Amniotic epithelial cell (primary cell): ENCODE measurements around the gene PDAP1.
"Not testable (repeated sequence)": the region's sequence is repeated elsewhere in the genome, so short reads cannot be mapped to it uniquely, and the experiment has no call there.

Experiments
- DNase-seq: peaks from one replicate; pipeline ENCODE4 v3.0.0-alpha.2; 2010; ENCODE audit warnings: low read depth

Gene PDAP1

DNA sequence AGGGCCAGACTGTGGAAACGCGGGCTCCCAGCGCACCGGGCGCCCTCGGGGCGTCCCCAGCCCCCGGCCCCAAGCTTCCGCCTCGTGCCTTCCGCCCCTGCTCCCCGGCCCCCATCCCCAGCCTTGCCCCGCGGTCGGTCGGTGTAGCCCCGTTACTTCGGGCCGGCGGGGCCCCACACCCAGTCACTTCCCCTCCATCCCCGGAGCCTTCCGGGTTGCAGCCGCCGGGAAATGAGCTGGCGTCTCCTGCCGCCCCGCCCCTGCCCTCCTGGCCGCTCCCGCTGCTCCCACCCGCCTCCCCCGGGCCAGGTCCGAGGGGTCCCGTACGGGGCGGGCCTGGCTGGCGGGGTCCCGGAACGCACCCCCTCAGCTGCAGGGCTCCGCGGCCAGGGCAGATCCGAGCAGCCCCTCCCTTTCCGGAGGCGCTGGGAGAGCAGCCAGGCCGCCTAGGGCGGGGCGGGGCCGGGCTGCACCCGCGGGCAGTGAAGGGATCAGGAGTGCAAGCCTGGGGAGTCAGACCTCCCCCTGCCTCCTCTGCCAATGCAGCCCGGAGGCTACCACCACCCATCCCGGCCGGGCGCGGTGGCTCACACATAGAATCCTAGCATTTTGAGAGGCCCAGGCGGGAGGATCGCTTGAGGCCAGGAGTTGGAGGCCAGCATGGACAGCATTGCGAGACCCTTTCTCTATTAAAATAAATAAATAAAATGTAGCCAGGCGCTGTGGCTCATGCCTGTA is 33.2 kb downstream of the PDAP1 start:
- DNase-seq, result peak; percentile 69

DNA sequence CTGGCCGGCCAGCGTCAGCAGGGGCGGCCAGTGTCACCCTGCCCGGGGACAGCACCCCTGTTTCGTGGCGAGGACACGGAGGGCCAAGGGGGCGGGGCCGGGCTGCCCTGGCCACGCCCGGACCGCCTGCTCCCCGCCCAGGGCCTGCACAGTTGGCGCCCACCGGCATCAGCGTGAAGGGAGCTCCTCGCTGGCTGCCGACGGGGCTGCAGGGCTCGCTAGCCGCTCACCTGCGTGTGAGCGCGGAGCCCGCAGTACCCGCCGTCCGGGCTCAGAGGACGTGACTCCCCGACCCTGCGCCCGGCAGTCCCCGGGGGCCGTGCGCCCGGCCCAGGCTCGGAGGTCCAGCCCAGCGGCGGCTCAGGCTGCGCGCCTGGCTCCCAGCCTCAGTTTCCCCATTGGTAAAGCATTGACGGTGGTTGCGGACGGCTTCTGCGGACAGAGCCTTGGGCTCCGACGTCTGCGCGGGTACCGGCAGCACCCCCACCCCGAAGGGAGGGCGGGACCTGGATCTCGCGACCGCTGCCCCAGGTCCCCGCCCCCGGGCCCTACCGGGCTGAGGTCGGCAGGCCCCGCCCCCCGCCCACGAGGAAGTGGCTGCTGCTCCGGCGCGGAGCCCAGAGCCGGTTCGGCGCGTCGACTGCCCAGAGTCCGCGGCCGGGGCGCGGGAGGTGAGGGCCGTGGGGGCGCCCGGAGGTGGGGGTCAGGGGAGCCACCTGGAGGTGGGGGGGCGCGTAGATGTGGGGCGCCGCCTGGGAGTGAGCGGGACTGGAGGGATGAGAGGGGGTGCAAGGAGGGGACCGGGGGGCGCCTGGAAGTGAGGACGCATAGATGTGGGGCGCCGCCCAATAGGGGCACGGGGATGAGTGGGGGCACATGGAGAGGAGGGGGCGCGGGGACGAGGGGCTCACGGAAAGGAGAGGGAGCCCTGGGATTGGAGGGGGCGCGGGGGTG is 34.0 kb downstream of the PDAP1 start, which contains the start of gene ARPC1B:
Gene ARPC1B (plus strand): TSS at position 620 of the 954 bp plus-strand sequence. CDS start 10,985 bp downstream, outside the sequence.
- DNase-seq, result peak; percentile 67

DNA sequence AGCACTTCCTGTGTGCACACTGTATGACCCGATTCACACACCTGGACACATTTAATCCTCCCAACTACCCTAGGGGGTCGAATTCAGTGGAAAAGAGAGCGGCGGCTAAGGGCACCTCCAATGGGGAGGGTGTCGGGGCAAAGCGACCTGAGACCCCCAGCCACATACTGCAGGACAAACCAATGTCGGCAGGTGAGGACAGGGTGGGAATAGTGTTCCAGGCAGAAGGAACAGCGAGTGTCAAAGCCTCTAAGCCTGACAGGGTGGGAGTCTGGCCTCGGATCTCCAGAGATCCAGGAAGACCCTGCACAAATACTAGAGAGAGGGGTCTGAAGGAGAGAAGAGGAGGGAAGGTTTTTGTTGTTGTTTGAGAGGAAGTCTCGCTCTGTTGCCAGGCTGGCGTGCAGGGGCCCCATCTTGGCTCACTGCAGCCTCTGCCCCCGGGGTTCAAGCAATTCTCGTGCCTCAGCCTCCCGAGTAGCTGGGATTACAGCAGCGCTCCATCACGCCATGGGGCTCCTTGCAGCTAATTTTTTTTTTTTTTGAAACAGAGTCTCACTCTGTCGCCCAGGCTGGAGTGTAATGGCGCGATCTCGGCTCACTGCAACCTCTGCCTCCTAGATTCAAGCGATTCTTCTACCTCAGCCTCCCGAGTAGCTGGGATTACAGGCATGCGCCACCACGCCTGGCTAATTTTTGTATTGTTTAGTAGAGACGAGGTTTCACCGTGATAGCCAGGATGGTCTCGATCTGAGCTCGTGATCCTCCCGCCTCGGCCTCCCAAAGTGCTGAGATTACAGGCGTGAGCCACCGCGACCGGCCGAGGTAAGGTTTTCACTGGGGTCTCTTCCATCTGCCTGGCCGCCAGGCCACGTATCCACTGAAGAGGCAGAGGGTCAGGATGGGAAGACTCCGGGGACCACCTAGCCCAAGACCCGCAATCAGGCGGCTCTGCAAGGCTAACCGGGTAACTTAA is 35.0 kb downstream of the PDAP1 start:
- no peak for DNase-seq

DNA sequence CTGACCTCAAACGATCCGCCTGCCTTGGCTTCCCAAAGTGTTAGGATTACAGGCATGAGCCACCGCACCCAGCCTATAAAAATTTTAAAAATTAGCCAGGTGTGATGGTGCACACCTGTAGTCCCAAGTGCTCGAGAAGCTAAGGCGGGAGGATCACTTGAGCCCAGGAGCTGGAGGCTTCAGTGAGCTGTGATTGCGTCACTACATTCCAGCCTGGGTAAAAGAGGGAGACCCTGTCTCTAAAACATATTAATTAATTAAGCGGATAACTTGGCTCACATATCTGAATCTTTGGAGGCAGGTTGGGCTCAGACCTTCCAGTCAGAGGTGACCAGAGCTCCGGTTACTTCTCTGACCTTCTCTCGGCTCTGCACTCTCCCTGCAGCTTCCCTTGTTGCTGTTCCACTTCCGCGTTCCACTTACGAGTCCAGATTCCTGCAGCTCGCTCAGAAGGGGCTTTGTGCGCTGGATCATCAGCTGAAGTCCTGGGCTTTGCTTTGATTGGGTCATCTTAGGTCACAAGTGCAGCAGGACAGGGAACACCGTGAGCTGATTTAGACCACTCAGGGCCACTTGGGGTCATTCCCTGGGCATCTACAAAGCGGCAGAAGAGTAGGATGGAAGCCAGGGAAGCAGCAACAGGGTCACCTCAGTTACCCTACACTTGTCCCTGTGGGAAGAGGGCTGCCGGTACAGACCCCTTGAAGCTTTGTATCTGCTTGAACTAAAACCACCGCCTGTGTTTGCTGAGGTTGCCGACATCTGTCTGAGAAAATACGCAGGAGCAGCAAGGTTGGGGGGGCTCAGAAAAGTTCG is 35.9 kb downstream of the PDAP1 start:
- peak; percentile 75 for DNase-seq

DNA sequence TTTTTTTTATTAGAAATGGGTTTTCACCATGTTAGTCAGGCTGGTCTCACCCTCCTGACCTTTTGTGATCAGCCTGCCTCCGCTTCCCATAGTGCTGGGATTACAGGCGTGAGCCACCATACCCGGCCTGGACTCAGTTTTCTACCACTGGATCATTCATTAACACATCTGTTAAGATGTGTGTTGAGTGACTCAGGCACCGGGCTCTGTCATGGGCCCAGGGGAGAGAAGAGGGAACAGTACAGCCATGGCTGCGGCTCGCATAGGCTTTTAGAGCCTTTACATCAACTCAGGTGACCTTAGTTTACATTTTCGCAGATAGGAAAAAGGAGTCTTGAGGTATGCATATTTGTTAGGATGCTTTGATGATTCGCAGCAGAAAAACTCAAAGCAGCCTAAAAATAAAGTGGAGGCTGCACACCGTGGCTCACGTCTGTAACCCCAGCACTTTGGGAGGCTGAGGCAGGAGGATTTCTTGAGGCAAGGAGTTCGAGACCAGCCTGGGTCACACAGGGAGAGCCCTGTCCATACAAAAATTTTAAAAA is 36.9 kb downstream of the PDAP1 start:
- DNase-seq, result no peak

DNA sequence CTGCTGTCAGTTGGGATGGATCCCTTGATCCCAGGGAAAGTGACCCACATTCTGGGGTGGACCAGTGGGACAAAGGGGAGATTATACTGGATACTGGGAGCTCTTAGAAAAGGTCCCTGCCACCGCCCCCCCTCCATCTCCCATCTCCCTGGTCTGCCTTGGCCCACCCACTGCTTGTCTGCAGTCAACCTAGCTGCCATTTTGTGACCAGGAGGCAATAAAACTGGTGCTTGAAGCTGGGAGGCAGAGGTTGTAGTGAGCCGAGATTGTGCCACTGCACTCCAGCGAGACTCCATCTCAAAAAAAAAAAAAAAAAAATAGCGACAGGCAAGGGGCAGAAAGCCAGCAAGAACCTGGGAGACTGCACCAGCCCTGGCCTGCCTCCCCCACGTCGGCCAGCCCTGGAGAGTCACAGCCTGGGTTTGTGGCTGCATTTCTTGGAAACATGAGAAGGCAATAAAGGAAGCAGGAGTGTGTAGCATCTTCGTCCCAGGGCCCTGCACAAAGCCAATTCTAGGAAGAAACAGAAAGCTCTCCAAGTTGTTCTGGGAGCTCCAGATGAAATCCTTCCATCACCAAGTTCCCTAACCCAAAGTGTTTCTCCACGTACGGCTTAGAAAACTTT is 38.5 kb downstream of the PDAP1 start:
- peak; percentile 28 for DNase-seq

DNA sequence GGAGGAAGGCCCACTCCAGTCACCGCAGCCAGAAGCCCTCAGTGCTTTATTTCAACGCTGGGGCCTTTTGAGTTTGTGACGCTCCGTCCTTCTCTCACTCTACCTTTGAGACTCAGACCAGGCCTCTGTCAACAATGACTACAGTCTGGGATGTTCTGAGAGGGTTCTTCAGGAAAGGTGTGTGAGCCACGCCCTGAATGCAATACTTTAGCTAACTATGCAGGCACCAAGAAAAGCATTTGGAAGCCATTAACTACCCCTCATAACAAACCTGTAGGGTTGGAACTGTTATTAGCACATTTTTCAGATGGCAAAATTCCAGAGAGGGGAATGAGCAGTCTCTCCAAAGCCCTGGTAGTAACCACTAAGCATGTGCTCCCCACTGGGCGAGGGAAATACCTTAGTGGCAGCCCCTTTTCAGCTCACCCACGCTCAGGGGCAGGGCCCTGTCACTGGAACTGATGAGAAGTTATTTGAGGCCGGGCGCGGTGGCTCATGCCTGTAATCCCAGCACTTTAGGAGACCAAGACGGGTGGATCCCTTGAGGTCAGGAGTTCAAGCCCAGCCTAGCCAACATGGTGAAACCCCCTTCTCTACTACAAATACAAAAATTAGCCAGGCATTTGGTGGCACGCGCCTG is 39.5 kb downstream of the PDAP1 start:
- DNase-seq, result no peak

DNA sequence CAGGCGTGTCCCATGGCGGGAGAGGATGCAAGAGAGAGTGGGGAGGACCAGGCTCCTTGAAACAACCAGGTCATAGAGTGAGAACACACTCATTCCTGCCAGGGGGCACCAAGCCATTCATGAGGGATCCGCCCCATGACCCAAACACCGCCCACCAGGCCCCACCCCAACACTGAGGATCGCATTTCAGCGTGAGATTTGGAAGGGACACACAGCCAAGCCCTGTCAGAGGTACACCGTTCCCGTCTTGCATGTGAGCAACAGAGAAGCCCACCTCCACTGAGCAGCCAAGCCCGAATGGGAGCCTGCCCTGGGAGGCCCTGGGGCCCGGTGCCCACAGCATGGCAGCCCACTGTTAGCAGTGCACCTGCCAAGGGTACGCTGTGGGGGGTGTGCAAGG is 41.8 kb downstream of the PDAP1 start:
- no peak for DNase-seq

DNA sequence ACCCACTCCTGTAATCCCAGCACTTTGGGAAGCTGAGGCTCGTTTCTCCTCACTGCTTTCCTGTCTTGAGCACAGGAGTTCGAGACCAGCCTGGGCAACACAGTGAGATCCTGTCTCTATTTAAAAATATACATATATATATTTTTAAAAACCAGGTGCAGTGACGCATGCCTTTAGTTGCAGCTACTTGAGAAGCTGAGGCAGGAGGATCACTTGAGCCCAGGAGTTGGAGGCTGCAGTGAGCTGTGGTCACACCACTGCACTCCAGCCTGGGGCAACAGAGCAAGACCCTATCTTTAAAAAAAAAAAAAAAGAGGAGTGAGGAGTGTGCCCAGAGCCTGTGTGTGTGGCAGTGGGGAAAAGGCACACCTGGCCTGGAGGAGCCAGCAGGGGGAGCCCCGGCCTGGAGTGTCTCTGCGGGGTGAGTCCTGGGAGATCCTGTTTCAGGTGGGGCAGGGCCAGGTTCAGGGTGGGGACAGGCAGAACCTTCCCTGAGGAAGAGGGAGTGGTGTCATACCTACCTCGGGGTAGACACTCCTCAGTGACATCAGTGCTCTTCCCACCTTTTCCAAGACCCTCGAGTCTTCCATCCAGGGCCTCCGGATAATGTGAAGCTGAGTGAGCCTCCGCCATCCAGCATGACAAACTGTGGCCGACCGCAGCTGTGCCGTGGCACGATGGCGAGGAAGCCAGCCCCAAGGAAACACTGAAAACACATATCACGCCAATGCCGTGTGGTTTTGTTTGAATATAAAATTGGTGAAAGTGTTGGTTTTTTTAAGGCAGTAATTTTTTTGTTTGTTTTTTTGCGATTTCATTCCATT is 42.9 kb downstream of the PDAP1 start:
- DNase-seq, result no peak

DNA sequence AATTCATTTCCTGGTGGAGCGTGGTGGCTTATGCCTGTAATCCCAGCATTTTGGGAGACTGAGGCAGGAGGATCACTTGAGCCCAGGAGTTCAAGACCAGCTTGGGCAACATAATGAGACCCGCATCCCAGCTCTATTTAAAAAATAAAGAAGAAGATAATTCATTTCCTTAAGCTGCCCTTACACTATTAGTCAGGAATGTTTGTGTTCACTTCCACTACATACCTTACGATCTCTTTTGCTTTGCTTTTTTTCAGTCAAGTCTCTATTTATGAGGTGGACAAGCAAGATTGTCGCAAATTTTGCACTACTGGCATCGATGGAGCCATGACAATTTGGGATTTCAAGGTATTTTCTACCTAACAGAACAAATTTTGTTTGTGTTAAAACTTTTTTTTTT is 45.1 kb downstream of the PDAP1 start:
- DNase-seq, result peak; percentile 43

DNA sequence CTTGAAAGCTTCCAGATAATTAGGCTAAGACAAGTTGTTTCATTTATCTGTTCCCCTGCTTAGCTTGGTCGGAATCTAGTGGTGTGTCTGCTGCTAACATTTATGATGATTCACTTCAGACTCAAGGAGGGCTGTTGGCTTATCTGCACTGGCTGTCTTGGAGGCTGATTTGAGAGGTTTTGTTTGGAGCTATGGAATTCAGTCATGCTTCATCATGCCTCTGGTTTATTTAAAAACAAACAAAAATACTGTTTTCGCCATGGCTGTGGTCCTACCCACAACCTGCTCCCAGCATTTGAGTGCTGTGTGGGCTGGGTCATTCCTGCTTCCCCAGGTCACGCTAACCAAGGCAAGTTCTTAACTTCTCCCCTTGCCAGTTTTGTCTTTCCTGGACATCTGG is 45.6 kb downstream of the PDAP1 start:
- DNase-seq, result peak; percentile 98

DNA sequence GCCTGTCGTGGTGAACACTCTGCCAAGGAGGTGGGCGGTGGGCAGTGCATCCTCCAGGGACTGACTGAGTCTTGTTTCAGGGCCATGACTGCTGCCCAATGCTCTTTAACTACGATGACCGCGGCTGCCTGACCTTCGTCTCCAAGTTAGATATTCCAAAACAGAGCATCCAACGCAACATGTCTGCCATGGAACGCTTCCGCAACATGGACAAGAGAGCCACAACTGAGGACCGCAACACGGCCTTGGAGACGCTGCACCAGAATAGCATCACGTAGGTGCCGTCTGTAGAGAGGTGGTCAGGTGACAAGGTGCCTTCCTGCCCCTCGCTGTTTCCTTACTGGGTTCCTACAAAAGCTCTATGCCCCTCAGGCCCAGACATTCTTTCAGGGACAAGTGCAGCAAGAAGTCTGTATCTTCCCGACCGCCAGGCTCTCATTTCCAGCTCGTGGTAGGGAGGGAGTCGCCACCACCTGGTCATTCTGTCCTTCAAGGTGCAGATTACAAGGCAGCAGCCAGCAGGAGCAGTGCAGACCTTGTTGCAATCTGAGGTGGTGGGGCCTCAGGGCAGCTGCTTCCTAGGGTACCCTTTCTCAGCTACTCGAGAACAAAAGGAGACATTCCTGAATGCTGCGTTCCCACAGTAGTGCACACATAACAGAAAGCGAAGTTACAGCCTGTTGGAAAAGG is 48.8 kb downstream of the PDAP1 start:
- no peak for DNase-seq

DNA sequence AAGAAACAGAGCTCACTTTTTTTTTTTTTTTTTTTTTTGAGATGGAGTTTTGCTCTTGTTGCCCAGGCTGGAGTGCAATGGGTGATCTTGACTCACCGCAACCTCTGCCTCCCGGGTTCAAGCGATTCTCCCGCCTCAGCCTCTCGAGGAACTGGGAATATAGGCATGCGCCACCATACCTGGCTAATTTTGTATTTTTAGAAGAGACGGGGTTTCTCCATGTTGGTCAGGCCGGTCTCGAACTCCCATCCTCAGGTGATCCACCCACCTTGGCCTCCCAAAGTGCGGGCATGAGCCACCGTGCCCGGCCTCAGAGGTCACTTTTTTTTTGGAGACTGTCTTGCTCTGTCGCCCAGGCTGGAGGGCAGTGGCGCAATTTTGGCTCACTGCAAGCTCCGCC is 49.9 kb downstream of the PDAP1 start:
- DNase-seq, result not testable (repeated sequence)

DNA sequence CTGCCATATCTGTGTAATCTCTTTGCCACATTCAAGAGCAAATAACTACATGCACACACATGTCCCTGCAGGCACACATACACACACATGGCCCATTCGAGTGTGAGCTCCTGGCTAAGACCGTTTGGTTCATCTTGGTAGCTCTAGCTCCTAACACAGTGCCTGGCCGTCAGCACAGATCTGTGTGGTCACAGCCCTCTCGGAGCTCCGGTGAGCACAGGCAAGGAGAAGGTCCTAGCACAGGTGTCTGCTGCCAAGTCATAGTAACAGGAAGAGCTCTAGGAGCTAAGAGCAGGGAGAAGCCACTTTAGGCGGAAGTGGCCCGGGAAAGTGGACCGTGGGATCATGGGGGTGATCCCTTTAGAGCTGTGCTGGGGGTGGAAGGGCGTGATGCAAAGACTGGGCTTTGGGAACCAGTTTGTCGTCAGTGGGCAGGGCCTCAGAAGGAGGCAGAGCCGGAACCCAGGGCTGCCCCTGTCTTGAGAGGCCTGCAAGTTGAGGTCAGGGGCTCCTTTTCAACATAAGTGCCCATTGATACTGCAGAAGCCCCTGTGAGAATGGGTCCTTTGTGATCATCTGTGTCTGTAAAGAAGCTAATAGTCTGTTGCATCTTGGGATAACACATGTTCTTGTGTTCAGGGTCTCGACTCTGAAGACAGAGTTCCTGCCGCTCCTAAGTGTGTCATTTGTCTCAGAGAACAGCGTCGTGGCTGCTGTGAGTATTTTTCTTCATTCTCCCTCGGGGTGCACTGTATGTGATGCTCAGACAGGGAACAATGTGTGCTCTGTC is 50.5 kb downstream of the PDAP1 start:
- no peak for DNase-seq

DNA sequence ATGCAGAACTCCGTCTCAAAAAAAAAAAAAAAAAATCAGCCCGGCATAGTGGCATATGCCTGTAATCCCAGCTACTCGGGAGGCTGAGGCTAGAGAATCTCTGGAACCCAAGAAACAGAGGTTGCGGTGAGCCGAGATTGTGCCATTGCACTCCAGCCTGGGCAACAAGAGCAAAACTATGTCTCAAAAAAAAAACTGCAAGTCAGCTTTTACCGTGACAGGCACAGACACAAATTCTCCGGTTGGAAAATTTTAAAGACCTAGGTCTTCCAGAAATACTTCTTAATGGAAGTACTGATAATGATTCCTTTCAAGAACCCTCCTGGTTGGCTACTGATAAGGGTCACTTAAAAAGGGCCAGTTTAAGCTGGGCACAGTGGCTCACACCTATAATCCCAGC is 53.3 kb downstream of the PDAP1 start:
- no peak for DNase-seq

DNA sequence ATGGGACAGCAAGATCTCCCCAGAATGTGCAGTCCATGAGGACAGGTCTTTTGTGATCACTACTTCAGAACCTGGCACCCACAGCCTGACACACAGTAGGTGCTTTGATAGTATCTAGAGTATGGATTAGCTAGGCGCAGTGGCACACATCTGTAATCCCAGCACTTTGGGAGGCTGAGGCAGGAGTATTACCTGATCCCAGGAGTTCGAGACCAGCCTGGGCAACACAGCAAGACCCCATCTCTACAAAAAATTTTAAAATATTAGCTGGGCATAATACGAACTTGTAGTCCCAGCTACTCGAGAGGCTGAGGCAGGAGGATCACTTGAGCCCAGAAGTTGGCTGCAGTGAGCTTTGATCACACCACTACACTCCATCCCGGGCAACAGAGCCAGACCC is 56.1 kb downstream of the PDAP1 start:
- DNase-seq, result no peak

DNA sequence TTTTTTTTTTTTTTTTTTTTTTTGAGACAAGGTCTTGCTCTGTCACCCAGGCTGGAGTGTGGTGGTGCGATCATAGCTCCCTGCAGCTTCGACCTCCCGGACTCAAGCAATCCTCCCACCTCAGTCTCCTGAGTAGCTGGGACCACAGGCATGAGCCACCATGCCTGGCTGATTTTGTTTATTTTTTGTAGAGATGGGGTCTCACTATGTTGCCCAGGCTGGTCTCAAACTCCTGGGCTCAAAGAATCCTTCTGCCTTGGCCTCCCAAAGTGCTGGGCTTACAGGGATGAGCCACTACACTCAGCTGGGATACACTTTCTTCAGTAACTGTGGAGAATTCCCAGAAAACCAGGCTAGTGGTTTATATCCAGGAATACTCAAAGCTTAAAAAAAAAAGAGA is 57.8 kb downstream of the PDAP1 start:
- DNase-seq, result not testable (repeated sequence)
